Activated naive CD4-positive, alpha-beta T cell treated with anti-CD3 and anti-CD28 coated beads for 36 hours (primary cell): ENCODE measurements around the gene TRIM26. TPM values are rescaled to one million over a fixed set of nuclear protein-coding genes. Genes with fewer than 3 reads are reported as not detected.

ENCODE experiments used
- CTCF ChIA-PET: fragments of 350-600 bp; sonication (Branson Sonifier 250); formaldehyde crosslinking; loops from one replicate; lab custom pipeline; 2021; ENCODE audit warnings: antibody characterized with exemption; lab: Charles Lee
- DNase-seq: peaks from one replicate; pipeline ENCODE4 v3.0.0-alpha.2; 2020
- H3K27ac Mint-ChIP-seq: one replicate; pipeline ENCODE4 v1.8.0; 2021; ENCODE audit warnings: mild to moderate bottlenecking, mixed read lengths
- H3K27me3 Mint-ChIP-seq: one replicate; pipeline ENCODE4 v1.8.0; 2021; ENCODE audit warnings: low read depth, mixed read lengths
- H3K36me3 Mint-ChIP-seq: one replicate; pipeline ENCODE4 v1.8.0; 2021; ENCODE audit warnings: low read depth, mixed read lengths
- H3K4me1 Mint-ChIP-seq: one replicate; pipeline ENCODE4 v1.8.0; 2021; ENCODE audit warnings: low read depth, mixed read lengths
- H3K4me3 Mint-ChIP-seq: one replicate; pipeline ENCODE4 v1.8.0; 2021; ENCODE audit warnings: mild to moderate bottlenecking, moderate library complexity, mixed read lengths
- H3K9me3 Mint-ChIP-seq: one replicate; pipeline ENCODE4 v1.8.0; 2021; ENCODE audit warnings: mixed read lengths
- intact Hi-C: fragments of 100-400 bp; cut with micrococcal nuclease; formaldehyde crosslinking; loops from one replicate; pipeline ENCODE4 v1.15.1; 2023
- total RNA-seq, 2 experiments: library from RNA; stranded (reverse); gene quantifications; one replicate each; pipeline ENCODE4 v1.2.3, GENCODE V29; 2021

The TRIM26 gene
- total RNA-seq, 2 experiments from 2014 or later, result 36.8 to 38.7 TPM

GRCh38 chr6:30206799-30207618 is 6.2 kb downstream of the TRIM26 start:
- Mint-ChIP-seq H3K27me3 (no peaks in the 10 kb centered on the region), H3K9me3 (no peaks in the 10 kb centered on the region), H3K27ac (no peak overlapping the region), H3K4me1 (peaks cover 72% of the 10 kb centered on the region), H3K36me3 (peaks cover 7% of the 10 kb centered on the region), H3K4me3 (no peak overlapping the region)
- intact Hi-C loops, result no loop called here
- DNase-seq, result no peak
- CTCF ChIA-PET, result interaction anchor here (1.2 to 2.2 kb wide), 2 partner anchors 13 to 191 kb away, joined by 3 to 5 read pairs; no protein-coding TSS in a partner anchor

GRCh38 chr6:30206152-30206551 is 7.1 kb downstream of the TRIM26 start:
- peaks cover 68% of the 10 kb centered on the region for H3K4me1 Mint-ChIP-seq
- peaks cover 8% of the 10 kb centered on the region for H3K36me3 Mint-ChIP-seq
- H3K9me3 Mint-ChIP-seq, result no peaks in the 10 kb centered on the region
- intact Hi-C loops, result no loop called here
- no peak overlapping the region for H3K4me3 Mint-ChIP-seq
- CTCF ChIA-PET, result interaction anchor here (1.2 to 2.2 kb wide), 3 partner anchors 12 to 191 kb away, joined by 3 to 8 read pairs (median 5); no protein-coding TSS in a partner anchor
- no peaks in the 10 kb centered on the region for H3K27me3 Mint-ChIP-seq
- no peak overlapping the region for H3K27ac Mint-ChIP-seq
- no peak for DNase-seq

- intact Hi-C loops, result no loop called here
- CTCF ChIA-PET, result interaction anchor here (1.0 kb wide), 2 partner anchors 12 to 15 kb away, joined by 3 to 4 read pairs; no protein-coding TSS in a partner anchor
- no peak overlapping the region for H3K27ac Mint-ChIP-seq
- DNase-seq, result no peak
- H3K36me3 Mint-ChIP-seq, result peaks cover 11% of the 10 kb centered on the region
- H3K4me3 Mint-ChIP-seq, result no peak overlapping the region
- no peaks in the 10 kb centered on the region for H3K9me3 Mint-ChIP-seq
- no peaks in the 10 kb centered on the region for H3K27me3 Mint-ChIP-seq
- peaks cover 54% of the 10 kb centered on the region for H3K4me1 Mint-ChIP-seq
These were observed 9.1 kb downstream of the TRIM26 start for GRCh38 chr6:30204116-30204515.

GRCh38 chr6:30202366-30202765 is 10.8 kb downstream of the TRIM26 start:
- peaks cover 38% of the 10 kb centered on the region for H3K4me1 Mint-ChIP-seq
- H3K9me3 Mint-ChIP-seq, result no peaks in the 10 kb centered on the region
- no peaks in the 10 kb centered on the region for H3K27me3 Mint-ChIP-seq
- CTCF ChIA-PET, result no interaction called here
- H3K4me3 Mint-ChIP-seq, result no peak overlapping the region
- peaks cover 17% of the 10 kb centered on the region for H3K36me3 Mint-ChIP-seq
- H3K27ac Mint-ChIP-seq, result no peak overlapping the region
- intact Hi-C loops, result no loop called here
- no peak for DNase-seq

GRCh38 chr6:30200551-30201281 is 12.5 kb downstream of the TRIM26 start:
- intact Hi-C loops, result no loop called here
- H3K36me3 Mint-ChIP-seq, result peaks cover 24% of the 10 kb centered on the region
- no peaks in the 10 kb centered on the region for H3K9me3 Mint-ChIP-seq
- DNase-seq, result no peak
- no peak overlapping the region for H3K27ac Mint-ChIP-seq
- no peak overlapping the region for H3K4me3 Mint-ChIP-seq
- CTCF ChIA-PET, result no interaction called here
- peaks cover 26% of the 10 kb centered on the region for H3K4me1 Mint-ChIP-seq
- H3K27me3 Mint-ChIP-seq, result no peaks in the 10 kb centered on the region

- Mint-ChIP-seq H3K4me3 (no peak overlapping the region), H3K9me3 (no peaks in the 10 kb centered on the region), H3K36me3 (peaks cover 27% of the 10 kb centered on the region), H3K27ac (no peak overlapping the region), H3K27me3 (no peaks in the 10 kb centered on the region), H3K4me1 (peaks cover 19% of the 10 kb centered on the region)
- CTCF ChIA-PET, result no interaction called here
- DNase-seq, result no peak
- intact Hi-C loops, result no loop called here
These were observed 14.8 kb downstream of the TRIM26 start for GRCh38 chr6:30198166-30199084.

- no peak for DNase-seq
- Mint-ChIP-seq H3K9me3 (no peaks in the 10 kb centered on the region), H3K36me3 (peaks cover 27% of the 10 kb centered on the region), H3K4me1 (peaks cover 6% of the 10 kb centered on the region), H3K27ac (no peak overlapping the region), H3K27me3 (no peaks in the 10 kb centered on the region), H3K4me3 (no peak overlapping the region)
- CTCF ChIA-PET, result interaction anchor here (0.6 kb wide), 1 partner anchor 589 kb away, joined by 3 read pairs; no protein-coding TSS in a partner anchor
- intact Hi-C loops, result no loop called here
These were observed 16.8 kb downstream of the TRIM26 start for GRCh38 chr6:30196376-30196775.

- no peaks in the 10 kb centered on the region for H3K27me3 Mint-ChIP-seq
- peaks cover 6% of the 10 kb centered on the region for H3K4me1 Mint-ChIP-seq
- H3K4me3 Mint-ChIP-seq, result no peak overlapping the region
- CTCF ChIA-PET, result interaction anchor here (0.5 kb wide), 1 partner anchor 189 kb away, joined by 4 read pairs; no protein-coding TSS in a partner anchor
- no peak overlapping the region for H3K27ac Mint-ChIP-seq
- DNase-seq, result no peak
- no peaks in the 10 kb centered on the region for H3K9me3 Mint-ChIP-seq
- peaks cover 25% of the 10 kb centered on the region for H3K36me3 Mint-ChIP-seq
- intact Hi-C loops, result no loop called here
These were observed 17.3 kb downstream of the TRIM26 start for GRCh38 chr6:30195951-30196350.

- no peak for DNase-seq
- Mint-ChIP-seq H3K36me3 (peaks cover 20% of the 10 kb centered on the region), H3K4me3 (no peak overlapping the region), H3K27me3 (no peaks in the 10 kb centered on the region), H3K27ac (no peak overlapping the region), H3K4me1 (peaks cover 5% of the 10 kb centered on the region), H3K9me3 (no peaks in the 10 kb centered on the region)
- CTCF ChIA-PET, result interaction anchor here (0.5 kb wide), 1 partner anchor 190 kb away, joined by 4 read pairs; no protein-coding TSS in a partner anchor
- intact Hi-C loops, result no loop called here
These were observed 18.2 kb downstream of the TRIM26 start for GRCh38 chr6:30194797-30195690.

GRCh38 chr6:30192076-30192475 is 21.1 kb downstream of the TRIM26 start:
- H3K36me3 Mint-ChIP-seq, result peaks cover 24% of the 10 kb centered on the region
- no peak overlapping the region for H3K27ac Mint-ChIP-seq
- intact Hi-C loops, result no loop called here
- peaks cover 3% of the 10 kb centered on the region for H3K4me1 Mint-ChIP-seq
- no peaks in the 10 kb centered on the region for H3K9me3 Mint-ChIP-seq
- H3K27me3 Mint-ChIP-seq, result no peaks in the 10 kb centered on the region
- DNase-seq, result no peak
- no peak overlapping the region for H3K4me3 Mint-ChIP-seq
- CTCF ChIA-PET, result no interaction called here

GRCh38 chr6:30188541-30188940 is 24.7 kb downstream of the TRIM26 start:
- no peak overlapping the region for H3K4me3 Mint-ChIP-seq
- intact Hi-C loops, result no loop called here
- CTCF ChIA-PET, result no interaction called here

More at GRCh38 chr6:30188541-30188940, 24.7 kb downstream of the TRIM26 start:
- H3K36me3 Mint-ChIP-seq, result peaks cover 34% of the 10 kb centered on the region
- no peaks in the 10 kb centered on the region for H3K4me1 Mint-ChIP-seq
- H3K27ac Mint-ChIP-seq, result no peak overlapping the region
- no peaks in the 10 kb centered on the region for H3K9me3 Mint-ChIP-seq
- no peak for DNase-seq
- H3K27me3 Mint-ChIP-seq, result no peaks in the 10 kb centered on the region
